AG08396 (cell line): Measurements from ENCODE around the gene FBXO11.
"Not testable (repeated sequence)": the region's sequence is repeated elsewhere in the genome, so short reads cannot be mapped to it uniquely, and the experiment has no call there.

ENCODE experiments used
- DNase-seq: peaks from one replicate; pipeline ENCODE4 v3.0.0; 2012; ENCODE audit warnings: low spot score, mixed read lengths

The FBXO11 gene

GRCh38 chr2:47906157-47907038, at the start of gene FBXO11:
FBXO11 (minus strand) TSS chr2:47906498; CDS start chr2:47905720, 778 bp downstream.
- peak; percentile 94 for DNase-seq

GRCh38 chr2:47950340-47951301, 44.3 kb upstream of the FBXO11 start:
- no peak for DNase-seq

DNA sequence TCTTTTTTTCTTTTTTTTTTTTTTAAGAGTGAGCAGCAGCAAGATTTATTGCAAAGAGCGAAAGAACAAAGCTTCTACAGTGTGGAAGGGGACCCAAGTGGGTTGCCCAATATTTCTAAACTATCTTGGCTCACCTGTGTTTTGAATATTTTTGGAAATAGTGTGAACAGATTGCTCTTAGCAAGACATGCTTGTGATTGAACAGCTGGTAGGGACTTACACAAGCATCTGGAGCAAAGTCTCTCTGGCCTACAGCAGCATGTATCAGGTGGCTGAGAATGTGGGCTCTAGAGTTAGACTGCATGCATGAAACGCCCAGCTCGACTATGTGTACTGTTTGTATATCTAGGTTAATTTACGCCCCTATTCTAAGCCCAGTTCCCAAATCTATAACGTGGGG, 40.3 kb upstream of the FBXO11 start:
- no peak for DNase-seq

- DNase-seq: no peak
Measured at GRCh38 chr2:47945046-47945781, 38.9 kb upstream of the FBXO11 start.

DNA sequence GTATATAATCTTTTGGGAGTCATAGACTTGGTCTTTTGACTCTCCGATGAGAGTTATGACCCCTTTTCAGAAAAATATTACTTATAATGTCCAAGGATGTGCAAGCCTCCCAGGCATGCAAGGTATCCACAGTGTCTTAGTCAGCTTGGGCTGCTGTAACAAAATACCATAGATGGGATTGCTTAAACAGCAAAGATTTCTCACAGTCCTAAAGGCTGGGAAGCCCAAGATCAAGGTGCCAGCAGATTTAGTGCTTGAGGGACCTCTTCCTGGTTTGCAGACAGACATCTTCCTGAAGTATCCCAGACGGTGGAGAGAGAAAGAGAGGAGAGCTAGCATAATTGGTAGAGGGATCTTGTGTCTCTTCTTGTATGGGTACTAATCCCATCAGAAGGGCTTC, 35.6 kb upstream of the FBXO11 start:
- DNase-seq: no peak

DNA sequence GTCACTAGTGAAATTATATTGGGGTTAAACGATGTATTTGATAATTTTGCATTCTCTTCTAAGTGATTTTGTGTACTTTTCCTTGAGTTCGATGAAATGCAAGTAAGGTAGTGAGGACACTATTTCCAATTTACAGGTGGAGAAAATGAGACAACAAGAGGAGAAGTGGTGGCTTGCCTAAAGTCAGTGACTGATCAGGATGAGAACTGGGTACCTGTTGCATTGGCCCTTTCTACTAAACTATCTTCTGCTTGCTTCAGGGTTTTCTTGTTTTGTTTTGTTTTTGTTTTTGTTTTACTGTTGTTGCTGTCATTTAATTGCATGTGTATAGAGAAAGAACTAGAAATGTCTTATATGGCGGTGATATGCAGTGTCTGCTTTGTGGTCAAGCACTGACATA, 31.4 kb upstream of the FBXO11 start:
- DNase-seq: no peak

GRCh38 chr2:47935071-47935470, 28.8 kb upstream of the FBXO11 start:
- DNase-seq: no peak

DNA sequence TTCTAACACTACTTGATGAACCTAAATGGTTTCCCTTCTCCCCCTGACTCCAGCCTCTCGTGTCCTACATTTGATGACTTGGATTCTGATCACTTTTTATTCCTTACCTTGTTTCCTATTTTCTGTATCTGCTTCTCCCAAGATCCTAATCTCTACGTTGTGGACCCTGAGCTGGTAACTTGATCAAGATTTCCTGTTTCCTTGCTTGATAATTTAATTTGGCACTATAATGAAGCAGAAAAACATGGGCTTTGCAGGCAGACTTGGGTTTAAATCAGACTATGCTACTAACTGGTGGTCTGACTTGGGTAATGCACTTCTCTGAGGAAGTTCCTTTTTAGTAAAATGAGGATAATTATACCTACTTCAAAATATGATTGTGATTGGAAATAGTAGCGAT, 11.7 kb upstream of the FBXO11 start:
- no peak for DNase-seq

DNA sequence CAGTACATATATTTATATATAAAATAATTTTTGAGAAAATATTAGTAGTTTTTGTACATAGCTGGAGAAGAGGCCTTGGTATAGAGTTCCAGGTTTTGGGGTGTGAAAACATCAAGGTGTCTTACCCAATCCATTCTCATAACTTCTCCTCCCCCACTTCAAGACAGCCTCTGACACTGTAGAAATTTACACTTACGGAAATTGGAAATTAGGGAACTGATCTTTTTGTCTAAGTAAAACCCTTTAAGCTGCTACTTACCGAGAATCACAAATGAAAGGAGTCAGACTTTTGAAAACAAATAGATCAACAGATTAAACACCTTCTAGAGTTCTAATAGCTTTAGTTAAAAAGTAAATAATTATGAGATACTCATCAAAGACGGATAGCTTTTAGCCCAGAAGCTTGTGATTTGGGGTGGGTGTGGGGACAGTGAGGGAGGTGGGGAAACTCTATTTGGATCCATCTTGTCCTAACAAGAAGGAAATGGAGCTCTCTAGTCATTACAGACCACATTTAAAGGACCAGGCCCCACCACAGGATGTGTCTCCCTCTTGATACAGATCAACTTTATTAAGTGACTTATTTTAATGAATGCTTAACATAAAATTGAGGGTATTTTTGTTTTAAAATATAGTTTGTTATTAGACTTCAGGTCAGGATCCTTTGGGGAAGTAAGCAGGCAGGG, 11.1 kb upstream of the FBXO11 start:
- DNase-seq: no peak

DNA sequence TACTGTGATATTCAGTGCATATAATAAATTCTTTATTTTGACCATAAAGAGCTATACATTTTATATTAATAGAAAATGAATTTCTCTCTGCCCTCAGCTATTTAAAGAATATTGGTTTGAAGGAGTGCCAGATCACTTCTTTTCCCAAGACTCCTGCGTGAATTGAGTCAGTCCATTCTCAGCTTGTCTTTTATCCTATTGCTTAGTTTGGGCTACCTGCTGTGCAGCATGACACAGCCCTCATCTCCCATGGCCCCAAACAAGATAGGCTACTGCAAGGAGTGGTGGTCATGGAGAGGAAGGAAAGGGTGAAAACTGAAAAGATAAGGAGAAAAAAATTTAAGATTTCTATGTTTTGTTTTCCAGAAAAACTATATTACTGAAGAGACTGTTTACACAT, 10.1 kb upstream of the FBXO11 start:
- DNase-seq: no peak

DNA sequence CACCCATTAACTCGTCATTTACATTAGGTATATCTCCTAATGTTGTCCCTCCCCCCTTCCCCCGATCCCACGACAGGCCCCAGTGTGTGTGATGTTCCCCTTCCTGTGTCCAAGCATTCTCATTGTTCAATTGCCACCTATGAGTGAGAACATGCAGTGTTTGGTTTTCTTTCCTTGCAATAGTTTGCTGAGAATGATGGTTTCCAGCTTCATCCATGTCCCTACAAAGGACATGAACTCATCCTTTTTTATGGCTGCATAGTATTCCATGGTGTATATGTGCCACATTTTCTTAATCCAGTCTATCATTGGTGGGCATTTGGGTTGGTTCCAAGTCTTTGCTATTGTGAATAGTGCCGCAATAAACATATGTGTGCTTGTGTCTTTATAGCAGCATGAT, 4.4 kb upstream of the FBXO11 start:
- DNase-seq: not testable (repeated sequence)

- no peak for DNase-seq
Measured at GRCh38 chr2:47908682-47909081, 2.4 kb upstream of the FBXO11 start.

GRCh38 chr2:47907039-47907781, 912 bp upstream of the FBXO11 start:
- DNase-seq: no peak

DNA sequence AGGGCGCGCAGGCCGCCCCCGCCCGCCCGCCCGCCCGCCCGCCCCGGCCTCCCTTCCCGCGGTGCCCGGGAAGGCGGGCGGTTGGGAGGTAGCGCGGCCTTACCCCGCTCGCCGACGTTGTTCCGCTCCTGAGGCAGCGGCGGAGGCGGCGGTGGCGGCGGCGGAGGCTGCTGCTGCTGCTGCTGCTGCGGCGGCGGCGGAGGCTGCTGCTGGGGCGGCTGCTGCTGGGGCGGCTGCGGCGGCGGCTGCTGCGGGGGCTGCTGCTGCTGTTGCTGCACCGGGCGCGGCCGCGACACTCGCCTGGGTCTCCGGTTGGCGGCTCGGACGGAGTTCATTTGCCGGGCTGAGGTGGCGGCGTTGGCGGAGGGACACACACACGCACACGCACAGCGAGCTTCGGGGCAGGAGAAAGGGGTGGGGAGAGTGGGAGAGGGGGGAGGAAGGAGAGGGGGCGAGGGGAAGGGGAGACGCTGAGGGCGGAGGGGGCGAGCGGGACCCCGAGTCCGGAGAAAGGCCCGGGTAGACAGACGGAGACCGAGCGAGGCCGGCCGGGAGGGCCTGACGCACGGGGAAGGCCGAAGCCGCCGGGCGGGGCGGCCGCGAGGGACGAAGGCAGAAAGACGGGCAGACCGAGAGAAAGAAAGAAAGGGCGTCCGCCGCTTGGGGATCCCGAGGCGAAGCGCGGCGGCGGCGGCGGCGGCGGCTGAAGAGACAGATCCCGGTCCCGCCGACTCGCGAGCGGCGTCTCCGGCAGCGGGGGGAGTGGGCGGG, 727 bp downstream of the FBXO11 start:
- peak; percentile 29 for DNase-seq

GRCh38 chr2:47903781-47904490, 2.4 kb downstream of the FBXO11 start:
- no peak for DNase-seq

GRCh38 chr2:47901892-47902291, 4.4 kb downstream of the FBXO11 start:
- DNase-seq: not testable (repeated sequence)

- no peak for DNase-seq
Measured at GRCh38 chr2:47900857-47901256, 5.4 kb downstream of the FBXO11 start.

DNA sequence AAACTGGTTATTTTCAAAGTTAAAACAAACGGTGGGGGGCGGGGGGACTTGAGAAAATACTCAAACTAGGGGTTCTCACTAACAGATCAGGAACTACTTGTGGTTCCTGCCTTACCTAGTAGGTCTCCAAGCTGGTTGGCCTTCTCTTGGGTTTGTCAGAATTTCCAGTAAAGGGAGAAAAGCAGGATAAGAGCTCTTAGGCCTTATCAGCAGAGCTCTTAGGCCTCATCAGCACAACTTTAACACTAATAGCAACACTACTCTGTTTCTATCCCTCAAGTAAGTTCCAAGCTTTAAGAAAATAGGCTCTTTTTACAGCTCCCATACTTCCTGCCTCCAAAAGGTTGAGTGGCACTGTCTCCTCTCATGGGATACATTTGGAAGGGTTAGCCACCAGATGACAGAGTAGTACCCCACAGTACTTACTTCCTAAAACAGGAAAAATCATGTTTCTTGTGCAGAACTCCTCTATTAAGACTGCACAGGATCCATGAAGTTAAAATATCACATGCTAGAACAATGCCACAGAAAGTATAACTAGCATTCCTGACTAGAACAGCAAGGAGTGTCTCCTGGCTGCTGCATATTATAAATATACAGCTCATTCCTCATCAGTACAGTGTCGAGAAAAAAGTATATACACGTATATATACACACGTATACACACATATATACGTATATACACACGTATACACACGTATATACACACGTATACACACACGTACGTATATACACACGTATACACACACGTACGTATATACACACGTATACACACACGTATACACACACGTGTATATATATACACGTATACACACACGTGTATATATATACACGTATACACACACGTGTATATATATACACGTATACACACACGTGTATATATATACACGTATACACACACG, 6.1 kb downstream of the FBXO11 start:
- no peak for DNase-seq
